WTC11 (cell line): ENCODE measurements around the gene KDM2A.

Source experiments
- ATF3 ChIP-seq: sonication (generic); formaldehyde crosslinking; conservative IDR thresholded peaks from 2 replicates; pipeline ENCODE4 v1.8.1; 2022; ENCODE audit warnings: mild to moderate bottlenecking, missing genetic modification reagents
- CREB1 ChIP-seq: sonication (generic); formaldehyde crosslinking; IDR thresholded peaks from 2 replicates; pipeline ENCODE4 v1.8.0; 2023; ENCODE audit warnings: mild to moderate bottlenecking, missing genetic modification reagents
- CTCF ChIP-seq: fragments of 200-600 bp; IDR thresholded peaks from 2 replicates; pipeline ENCODE4 v1.8.0; 2022; ENCODE audit warnings: antibody characterized with exemption
- E2F5 ChIP-seq: sonication (generic); formaldehyde crosslinking; IDR thresholded peaks from 2 replicates; pipeline ENCODE4 v1.8.1; 2022; ENCODE audit warnings: mild to moderate bottlenecking, moderate library complexity, missing genetic modification reagents
- ETV6 ChIP-seq: sonication (generic); formaldehyde crosslinking; IDR thresholded peaks from 2 replicates; pipeline ENCODE4 v1.8.1; 2022; ENCODE audit warnings: mild to moderate bottlenecking, missing genetic modification reagents
- IRF2 ChIP-seq: sonication (generic); formaldehyde crosslinking; IDR thresholded peaks from 2 replicates; pipeline ENCODE4 v1.8.0; 2022; ENCODE audit warnings: low read depth, missing genetic modification reagents, borderline replicate concordance
- MAX ChIP-seq: sonication (generic); formaldehyde crosslinking; IDR thresholded peaks from 2 replicates; pipeline ENCODE4 v1.8.0; 2022; ENCODE audit warnings: mild to moderate bottlenecking, missing genetic modification reagents
- NFE2L1 ChIP-seq: sonication (generic); formaldehyde crosslinking; IDR thresholded peaks from 2 replicates; pipeline ENCODE4 v1.8.1; 2023; ENCODE audit warnings: missing genetic modification reagents
- SMAD3 ChIP-seq: sonication (generic); formaldehyde crosslinking; IDR thresholded peaks from 2 replicates; pipeline ENCODE4 v1.8.0; 2022; ENCODE audit warnings: missing genetic modification reagents, mild to moderate bottlenecking, borderline replicate concordance
- USF1 ChIP-seq: sonication (generic); formaldehyde crosslinking; IDR thresholded peaks from 2 replicates; pipeline ENCODE4 v1.8.0; 2022; ENCODE audit warnings: mild to moderate bottlenecking, missing genetic modification reagents
- USF2 ChIP-seq: sonication (generic); formaldehyde crosslinking; IDR thresholded peaks from 2 replicates; pipeline ENCODE4 v1.8.1; 2023; ENCODE audit warnings: mild to moderate bottlenecking, missing genetic modification reagents, moderate library complexity
- ZNF512 ChIP-seq: sonication (generic); formaldehyde crosslinking; IDR thresholded peaks from 2 replicates; pipeline ENCODE4 v1.8.1; 2022; ENCODE audit warnings: missing genetic modification reagents, borderline replicate concordance
- ZSCAN18 ChIP-seq: fragments of 250-450 bp; sonication (Bioruptor Pico); IDR thresholded peaks from 2 replicates; pipeline ENCODE4 v2.1.2; 2022; ENCODE audit warnings: mild to moderate bottlenecking, moderate library complexity

GRCh38 chr11:67254798-67255197 lies 135.7 kb downstream of the KDM2A start:
- TF ChIP-seq CTCF (no peak), USF1 (CRISPR knock-in tag) (no peak), NFE2L1 (CRISPR knock-in tag) (no peak), CREB1 (CRISPR knock-in tag) (no peak), ETV6 (CRISPR knock-in tag) (no peak), IRF2 (CRISPR knock-in tag) (no peak), MAX (CRISPR knock-in tag) (no peak), ZSCAN18 (no peak), USF2 (CRISPR knock-in tag) (no peak), E2F5 (CRISPR knock-in tag) (no peak), SMAD3 (CRISPR knock-in tag) (no peak), ATF3 (CRISPR knock-in tag) (no peak), ZNF512 (CRISPR knock-in tag) (no peak)
